IPS DF 6.9 (cell line): ENCODE measurements around the gene PGM1.

Experiments
- DNase-seq: peaks from one replicate; pipeline ENCODE4 v3.0.0-alpha.2; 2013; ENCODE audit warnings: low read depth, low spot score
- H3K27ac ChIP-seq: one replicate; pipeline ENCODE4 v1.5.1; 2013; ENCODE audit warnings: low read length, control low read depth
- H3K27me3 ChIP-seq: 2 replicates; pipeline ENCODE4 v1.6.1; 2013; ENCODE audit warnings: mild to moderate bottlenecking, low read length; ENCODE audit not compliant: control insufficient read depth, insufficient read depth
- H3K36me3 ChIP-seq: 2 replicates; pipeline ENCODE4 v1.6.1; 2013; ENCODE audit warnings: low read length; ENCODE audit not compliant: control insufficient read depth, insufficient read depth
- H3K4me1 ChIP-seq: 2 replicates; pipeline ENCODE4 v1.6.1; 2013; ENCODE audit warnings: low read length; ENCODE audit not compliant: control insufficient read depth, insufficient read depth
- H3K4me3 ChIP-seq: 2 replicates; pipeline ENCODE4 v1.5.1; 2013; ENCODE audit warnings: mild to moderate bottlenecking, low read length
- H3K9me3 ChIP-seq: 2 replicates; pipeline ENCODE4 v1.6.1; 2013; ENCODE audit warnings: low read length, inconsistent platforms; ENCODE audit not compliant: control insufficient read depth, insufficient read depth
- WGBS: extraction: QIAGEN DNeasy Blood & Tissue Kit; methylation state at CpG from one replicate; pipeline ENCODE4 v1.1.7; 2013; ENCODE audit warnings: mixed read lengths, missing lambda C conversion rate; ENCODE audit not compliant: insufficient read length, insufficient coverage; 5-methylcytosine and 5-hydroxymethylcytosine counted together

The PGM1 gene

DNA sequence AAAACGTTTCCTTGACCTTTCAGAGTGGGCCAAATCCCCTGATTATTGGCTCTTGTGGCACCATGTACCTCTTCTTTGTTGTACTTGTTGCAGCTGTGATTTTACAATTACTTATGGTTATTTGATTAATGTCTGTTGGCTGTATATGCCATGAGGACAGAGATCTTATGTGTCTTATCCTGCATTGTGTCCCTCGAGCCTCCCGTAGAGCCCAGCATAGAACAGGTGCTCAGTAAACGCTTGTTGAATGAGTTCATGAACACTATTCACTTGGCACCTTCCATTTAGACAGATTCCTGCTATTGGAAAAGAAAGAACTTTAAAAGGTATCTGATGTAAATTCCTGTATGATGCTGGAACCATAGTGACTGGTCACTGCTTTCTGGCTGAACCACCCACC lies 48.4 kb downstream of the PGM1 start:
- H3K36me3 ChIP-seq: no peaks in the 10 kb centered on the region
- no peak for DNase-seq
- H3K27ac ChIP-seq: no peak overlapping the region
- H3K9me3 ChIP-seq: no peaks in the 10 kb centered on the region
- H3K27me3 ChIP-seq: no peaks in the 10 kb centered on the region
- H3K4me3 ChIP-seq: no peak overlapping the region
- no peaks in the 10 kb centered on the region for H3K4me1 ChIP-seq
- no CpG with 5 or more reads among the region's 4 CpGs for WGBS

DNA sequence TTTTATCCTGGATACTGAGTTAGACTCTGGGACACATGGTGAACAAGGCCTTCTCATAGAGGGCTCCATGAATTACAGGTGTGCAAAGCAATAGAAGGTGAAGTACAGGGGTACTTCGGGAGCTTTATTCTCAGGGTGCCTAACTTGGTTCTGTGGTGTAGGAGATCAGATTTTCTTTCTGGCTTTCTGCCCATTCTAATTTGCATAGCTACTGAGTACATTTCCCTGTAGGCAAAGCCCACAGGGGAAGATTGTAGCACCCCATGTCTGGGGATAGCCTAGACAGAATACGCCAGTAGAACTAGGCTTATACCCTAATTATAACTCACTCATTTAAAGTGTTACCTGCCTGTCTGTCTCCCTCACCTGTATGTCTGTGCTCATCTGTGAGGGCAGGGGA lies 49.7 kb downstream of the PGM1 start:
- no peaks in the 10 kb centered on the region for H3K4me1 ChIP-seq
- no peak for DNase-seq
- WGBS: no CpG with 5 or more reads among the region's 2 CpGs
- H3K4me3 ChIP-seq: no peak overlapping the region
- H3K36me3 ChIP-seq: no peaks in the 10 kb centered on the region
- no peak overlapping the region for H3K27ac ChIP-seq
- no peaks in the 10 kb centered on the region for H3K9me3 ChIP-seq
- no peaks in the 10 kb centered on the region for H3K27me3 ChIP-seq

DNA sequence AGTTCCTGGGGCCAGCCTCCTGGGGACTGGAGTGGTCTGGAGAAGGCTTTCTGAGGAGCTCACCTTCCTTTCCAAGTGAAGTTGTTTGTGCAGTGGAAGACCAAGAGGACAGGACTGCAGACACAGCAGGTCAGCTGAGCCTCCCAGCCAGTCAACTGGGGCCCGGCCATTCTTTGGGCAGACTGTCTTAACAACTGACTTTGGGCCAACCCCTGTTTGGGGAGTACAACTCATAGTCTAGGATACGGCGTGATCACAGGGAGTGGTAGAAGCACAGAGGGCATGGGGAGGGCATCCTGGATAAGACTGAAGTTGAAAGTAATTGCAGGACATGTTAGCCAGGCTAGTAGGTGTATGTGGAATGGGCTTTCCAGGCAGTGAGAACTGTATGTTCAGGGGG lies 50.3 kb downstream of the PGM1 start:
- Histone ChIP-seq H3K27ac (no peak overlapping the region), H3K4me3 (no peak overlapping the region), H3K36me3 (no peaks in the 10 kb centered on the region), H3K27me3 (no peaks in the 10 kb centered on the region), H3K4me1 (no peaks in the 10 kb centered on the region), H3K9me3 (no peaks in the 10 kb centered on the region)
- no CpG with 5 or more reads among the region's 3 CpGs for WGBS
- DNase-seq: no peak

DNA sequence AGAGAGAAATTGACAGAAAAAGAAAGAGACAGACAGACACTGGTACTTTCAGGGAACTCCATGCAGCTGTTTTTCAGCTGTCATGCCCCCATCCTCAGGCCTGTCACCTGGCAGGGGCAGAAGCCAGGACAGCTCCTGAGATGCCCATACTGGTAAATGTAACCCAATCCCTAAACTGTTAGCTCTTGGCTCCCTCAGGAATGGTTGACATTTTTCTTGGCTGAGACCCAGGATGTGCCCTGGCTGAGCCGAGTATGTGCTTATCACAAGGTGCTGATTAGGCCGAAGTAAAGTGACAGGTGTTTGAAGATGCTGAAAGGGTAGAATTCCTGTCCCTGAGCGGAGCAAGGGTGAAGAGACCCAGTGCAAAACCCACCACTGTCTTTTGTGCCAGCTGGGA lies 50.7 kb downstream of the PGM1 start:
- Histone ChIP-seq H3K4me1 (no peaks in the 10 kb centered on the region), H3K27me3 (no peaks in the 10 kb centered on the region), H3K4me3 (no peak overlapping the region), H3K9me3 (no peaks in the 10 kb centered on the region), H3K36me3 (no peaks in the 10 kb centered on the region), H3K27ac (no peak overlapping the region)
- WGBS: no CpG with 5 or more reads among the region's 3 CpGs
- DNase-seq: no peak

DNA sequence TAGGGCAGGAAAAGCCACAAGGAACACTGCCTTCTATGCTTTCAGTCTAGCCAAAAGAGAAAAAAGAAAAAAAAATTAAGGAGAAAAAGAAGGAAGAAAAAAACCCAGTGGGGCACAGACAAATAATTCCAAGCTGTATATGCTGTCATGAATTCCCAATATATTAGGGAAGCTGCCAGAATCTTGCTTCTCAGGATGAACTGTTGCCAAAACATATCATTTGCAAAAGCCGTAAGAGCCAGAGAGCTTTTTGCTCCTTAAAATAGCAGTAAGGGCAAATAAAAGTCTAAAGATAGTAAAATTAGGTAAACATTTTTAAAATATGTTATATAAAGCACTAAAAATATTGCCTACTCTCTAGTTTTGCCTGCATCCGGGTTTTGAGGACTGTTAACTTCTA lies 52.1 kb downstream of the PGM1 start:
- no CpG with 5 or more reads among the region's 2 CpGs for WGBS
- Histone ChIP-seq H3K9me3 (no peaks in the 10 kb centered on the region), H3K27ac (no peak overlapping the region), H3K27me3 (no peaks in the 10 kb centered on the region), H3K4me3 (no peak overlapping the region), H3K36me3 (no peaks in the 10 kb centered on the region; the same call in 1 of the 2 replicates), H3K4me1 (no peaks in the 10 kb centered on the region)
- DNase-seq: no peak

DNA sequence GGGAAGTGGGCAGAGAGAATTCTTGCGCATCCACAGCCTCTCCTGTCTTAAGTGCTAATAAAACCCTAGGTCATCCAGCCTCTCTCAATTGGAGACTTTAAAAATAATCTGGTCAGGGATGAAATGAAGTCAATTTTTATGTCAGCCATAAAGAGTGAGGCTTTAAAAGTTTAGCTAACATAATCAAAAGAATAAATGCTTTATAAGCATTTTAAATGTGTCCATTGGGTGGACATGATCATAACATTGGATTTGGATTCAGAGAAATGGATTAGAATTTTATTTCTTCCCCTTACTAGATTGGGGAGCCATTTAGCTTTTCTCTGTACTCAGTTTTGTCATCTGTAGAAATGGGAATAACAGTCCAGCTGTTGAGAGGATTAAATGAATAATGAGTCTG lies 55.5 kb downstream of the PGM1 start:
- DNase-seq: no peak
- H3K27ac ChIP-seq: no peak overlapping the region
- WGBS: no CpG with 5 or more reads among the region's 1 CpG
- no peaks in the 10 kb centered on the region for H3K9me3 ChIP-seq
- no peaks in the 10 kb centered on the region for H3K4me1 ChIP-seq
- H3K36me3 ChIP-seq: no peaks in the 10 kb centered on the region; the same call in 1 of the 2 replicates
- H3K27me3 ChIP-seq: no peaks in the 10 kb centered on the region
- no peak overlapping the region for H3K4me3 ChIP-seq

DNA sequence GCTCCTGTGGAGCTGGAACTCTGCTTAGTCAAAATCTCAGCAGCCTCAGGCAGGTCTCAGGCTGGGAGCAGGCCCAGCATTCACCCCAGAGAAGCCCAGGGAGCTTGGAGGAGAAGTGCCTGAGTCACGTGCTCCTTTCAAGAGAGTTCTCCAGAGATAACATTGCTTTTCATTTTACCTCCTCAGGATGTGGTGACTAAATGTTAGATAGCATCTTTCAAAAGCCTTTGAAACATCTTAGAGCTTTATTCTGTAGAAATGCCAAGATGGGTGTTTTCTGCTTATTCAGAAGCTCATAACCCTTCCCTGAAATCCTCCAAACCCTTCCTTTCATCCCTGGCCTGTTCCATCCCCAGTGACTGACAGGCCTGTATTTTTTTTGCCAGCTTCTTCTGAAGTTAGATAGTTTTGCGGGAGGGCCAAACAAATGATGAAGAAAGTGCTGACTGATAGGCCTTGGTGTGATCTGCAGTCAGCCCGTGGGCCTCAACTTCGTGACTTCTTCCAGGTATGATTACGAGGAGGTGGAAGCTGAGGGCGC lies 58.0 kb downstream of the PGM1 start:
- Histone ChIP-seq H3K36me3 (peaks cover 4% of the 10 kb centered on the region; the same call in 1 of the 2 replicates), H3K27ac (no peak overlapping the region), H3K4me3 (no peak overlapping the region), H3K9me3 (no peaks in the 10 kb centered on the region), H3K27me3 (no peaks in the 10 kb centered on the region), H3K4me1 (no peaks in the 10 kb centered on the region)
- no CpG with 5 or more reads among the region's 6 CpGs for WGBS
- DNase-seq: no peak

DNA sequence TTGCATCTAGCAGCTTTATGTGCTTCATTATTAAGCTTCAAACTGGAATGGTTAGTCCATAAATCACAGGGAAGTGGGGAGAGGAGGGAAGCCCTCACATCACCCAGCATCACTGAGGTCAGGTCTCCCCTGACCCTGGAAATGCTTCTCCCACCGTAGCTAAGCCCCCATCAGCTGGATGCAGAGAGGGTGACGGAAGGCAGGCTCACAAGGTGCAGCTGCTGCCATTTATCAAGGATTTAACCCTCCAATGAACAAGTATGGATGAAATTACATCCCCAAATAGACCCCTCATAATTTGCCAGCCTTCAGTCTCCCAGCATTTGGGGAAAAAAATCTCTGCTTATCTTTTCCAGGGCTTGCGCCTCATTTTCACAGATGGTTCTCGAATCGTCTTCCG lies 60.8 kb downstream of the PGM1 start:
- no peaks in the 10 kb centered on the region for H3K9me3 ChIP-seq
- peaks cover 4% of the 10 kb centered on the region; the same call in 1 of the 2 replicates for H3K36me3 ChIP-seq
- H3K27ac ChIP-seq: no peak overlapping the region
- no CpG with 5 or more reads among the region's 6 CpGs for WGBS
- no peak for DNase-seq
- H3K4me1 ChIP-seq: no peaks in the 10 kb centered on the region
- H3K27me3 ChIP-seq: no peaks in the 10 kb centered on the region
- no peak overlapping the region for H3K4me3 ChIP-seq

DNA sequence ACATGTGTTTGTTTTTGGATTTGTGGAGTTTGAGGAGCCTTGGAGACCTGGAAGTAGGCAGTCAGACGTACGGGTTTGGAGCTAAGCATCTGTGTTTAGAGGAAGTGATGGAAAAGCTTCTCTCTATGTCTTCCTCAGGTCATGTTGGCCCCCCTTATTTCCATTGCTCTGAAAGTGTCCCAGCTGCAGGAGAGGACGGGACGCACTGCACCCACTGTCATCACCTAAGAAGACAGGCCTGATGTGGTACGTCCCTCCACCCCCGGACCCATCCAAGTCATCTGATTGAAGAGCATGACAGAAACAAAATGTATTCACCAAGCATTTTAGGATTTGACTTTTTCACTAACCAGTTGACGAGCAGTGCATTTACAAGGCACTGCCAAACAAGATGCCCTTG lies 66.2 kb downstream of the PGM1 start:
- WGBS: no CpG with 5 or more reads among the region's 7 CpGs
- H3K4me1 ChIP-seq: peaks cover 1% of the 10 kb centered on the region; the same call in 1 of the 2 replicates
- no peaks in the 10 kb centered on the region for H3K9me3 ChIP-seq
- H3K4me3 ChIP-seq: no peak overlapping the region
- no peaks in the 10 kb centered on the region for H3K27me3 ChIP-seq
- no peak for DNase-seq
- 0 out of 2 replicates have a peak, but pooled peaks cover 4% of the 10 kb centered on the region for H3K36me3 ChIP-seq
- no peak overlapping the region for H3K27ac ChIP-seq

DNA sequence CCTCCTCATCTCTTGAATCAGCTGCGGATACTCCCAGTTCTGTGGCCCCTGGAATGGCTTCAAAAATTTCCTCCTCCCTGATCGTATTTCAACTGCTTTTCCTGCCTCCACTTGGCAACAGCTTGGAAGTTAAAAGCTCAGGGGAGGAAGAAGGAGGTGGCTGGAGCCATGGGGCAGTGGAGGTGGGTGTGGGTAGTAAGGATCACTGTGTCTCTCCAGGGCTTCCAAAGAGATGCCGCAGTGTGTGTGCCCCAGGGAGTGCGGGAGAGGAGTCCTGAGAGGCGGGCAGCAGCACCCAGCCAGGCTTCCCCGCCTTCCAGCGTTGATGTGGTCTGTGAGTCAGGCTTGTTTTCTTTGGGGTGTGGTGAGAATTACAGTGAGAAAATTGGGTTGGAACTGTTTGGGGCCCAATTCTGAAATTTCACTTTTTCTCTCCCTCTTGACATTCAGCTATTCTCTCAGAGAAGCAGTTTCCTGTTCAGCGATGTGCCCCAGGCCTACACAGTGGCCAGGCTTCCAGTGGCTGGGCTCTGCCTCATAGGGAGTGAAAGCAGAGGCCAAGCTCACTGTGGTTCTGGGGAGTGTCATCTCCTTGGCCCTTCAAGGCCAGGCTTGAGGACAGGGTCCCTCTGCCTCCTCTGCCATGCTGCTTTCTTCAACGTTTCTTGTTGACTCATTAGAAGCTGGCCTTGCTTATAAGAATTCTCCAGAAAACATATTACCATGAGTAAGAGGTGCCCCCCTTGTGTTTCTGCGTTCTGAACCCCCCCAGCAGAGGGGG lies 69.0 kb downstream of the PGM1 start:
- no peak overlapping the region for H3K27ac ChIP-seq
- no peaks in the 10 kb centered on the region for H3K9me3 ChIP-seq
- H3K4me1 ChIP-seq: peaks cover 1% of the 10 kb centered on the region; the same call in 1 of the 2 replicates
- H3K36me3 ChIP-seq: no peaks in the 10 kb centered on the region
- no peak for DNase-seq
- H3K27me3 ChIP-seq: no peaks in the 10 kb centered on the region
- H3K4me3 ChIP-seq: no peak overlapping the region
- WGBS: no CpG with 5 or more reads among the region's 10 CpGs

DNA sequence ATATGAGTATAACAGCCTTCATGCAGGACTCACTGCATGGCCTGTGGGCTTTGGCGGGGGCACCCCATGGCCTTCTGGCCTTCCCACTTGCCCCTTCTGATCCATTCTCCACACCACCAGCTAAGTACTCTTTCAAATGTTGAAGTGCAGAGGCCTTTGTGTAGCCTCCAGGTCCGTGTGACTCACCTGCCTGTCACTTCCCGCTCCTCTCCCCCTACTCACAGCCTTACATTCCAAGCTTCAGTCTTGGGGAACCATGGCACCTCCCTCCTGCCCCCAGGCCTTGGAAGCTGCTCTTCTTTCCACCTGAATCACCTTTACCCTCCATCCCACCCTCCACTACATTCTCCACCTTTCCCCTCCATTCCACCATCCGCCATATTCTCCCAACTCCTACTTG lies 69.6 kb downstream of the PGM1 start:
- Histone ChIP-seq H3K9me3 (no peaks in the 10 kb centered on the region), H3K4me1 (peaks cover 1% of the 10 kb centered on the region; the same call in 1 of the 2 replicates), H3K27me3 (no peaks in the 10 kb centered on the region), H3K4me3 (no peak overlapping the region), H3K36me3 (no peaks in the 10 kb centered on the region), H3K27ac (no peak overlapping the region)
- WGBS: 100% methylated on average over 1 of the region's 4 CpGs
- DNase-seq: no peak
